Muscle of leg (tissue), 11 donors: ENCODE data around the gene NBDY. TPM values are rescaled to one million over a fixed set of nuclear protein-coding genes. Genes with fewer than 3 reads are reported as not detected.
"Not testable (repeated sequence)": the region's sequence is repeated elsewhere in the genome, so short reads cannot be mapped to it uniquely, and the experiment has no call there.

Experiments used
- DNase-seq: peaks from one replicate; pipeline ENCODE4 v3.0.0; 2013
- H3K27ac ChIP-seq: one replicate; pipeline ENCODE4 v1.5.1; 2013; ENCODE audit warnings: mild to moderate bottlenecking, low read length, control low read depth
- H3K27me3 ChIP-seq: one replicate; pipeline ENCODE4 v1.6.1; 2013; ENCODE audit warnings: low read length; ENCODE audit not compliant: control insufficient read depth, insufficient read depth
- H3K36me3 ChIP-seq: one replicate; pipeline ENCODE4 v1.6.1; 2013; ENCODE audit warnings: low read length; ENCODE audit not compliant: control insufficient read depth, insufficient read depth
- H3K4me1 ChIP-seq: one replicate; pipeline ENCODE4 v1.6.1; 2013; ENCODE audit warnings: low read length; ENCODE audit not compliant: control insufficient read depth, insufficient read depth
- H3K4me3 ChIP-seq: one replicate; pipeline ENCODE4 v1.5.1; 2013; ENCODE audit warnings: low read length, control low read depth
- H3K9me3 ChIP-seq: replicated peaks from 2 replicates; pipeline ENCODE4 v1.6.1; 2013; ENCODE audit warnings: low read depth, low read length; ENCODE audit not compliant: control insufficient read depth
- WGBS: methylation state at CpG from one replicate; pipeline ENCODE4 v1.1.5; 2013; ENCODE audit warnings: missing lambda C conversion rate; ENCODE audit not compliant: insufficient coverage; 5-methylcytosine and 5-hydroxymethylcytosine counted together
- polyA plus RNA-seq, 8 donors: library from polyadenylated mRNA; unstranded; fragments of 120-200 nt; gene quantifications; one replicate each; pipeline versions ENCODE4 v1.2.1 to v1.2.3, GENCODE V29; 2013; ENCODE audit warnings: inconsistent platforms in 1 of 8, low replicate concordance in 1 of 8; ENCODE audit not compliant: insufficient read length in 8 of 8, insufficient read depth in 1 of 8
- total RNA-seq: library from RNA; stranded (reverse); fragments of 120-200 nt; gene quantifications from one replicate; pipeline ENCODE4 v1.2.4, GENCODE V29; 2013

NBDY gene
- total and polyA plus RNA-seq, 9 donors, result 8.1 to 52.5 (median 45.1) TPM

DNA sequence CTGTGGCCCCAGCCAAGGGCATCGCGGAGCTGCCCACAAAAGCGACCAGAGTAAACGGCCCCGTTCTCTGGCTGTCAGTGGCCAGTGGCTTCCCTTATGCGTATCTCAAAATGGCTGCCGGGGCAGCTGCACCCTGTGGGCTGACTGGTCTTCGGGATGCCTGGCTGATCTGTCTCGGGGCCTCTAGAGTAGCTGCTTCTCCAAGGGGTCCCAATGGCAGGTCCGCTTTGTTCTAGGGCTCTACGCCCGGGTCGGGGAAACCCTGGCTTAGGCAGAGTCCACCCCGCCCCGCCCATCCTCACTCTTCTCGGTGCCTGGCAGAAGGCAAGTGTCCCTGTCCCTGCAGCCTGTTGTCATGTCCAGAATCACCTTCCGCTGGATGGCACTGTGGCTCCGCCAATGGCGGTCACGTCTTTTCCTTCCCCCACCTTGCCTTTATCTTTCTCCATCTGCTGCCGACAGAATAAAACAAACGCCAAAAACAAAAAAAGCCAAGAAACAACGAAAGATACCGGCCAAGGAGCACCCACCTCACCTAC, 44.5 kb downstream of the NBDY start:
- H3K27ac ChIP-seq, H3K4me1 ChIP-seq, DNase-seq, H3K4me3 ChIP-seq, H3K27me3 ChIP-seq, H3K36me3 ChIP-seq, H3K9me3 ChIP-seq: not testable (repeated sequence)
- no CpG with 5 or more reads among the region's 24 CpGs for WGBS

DNA sequence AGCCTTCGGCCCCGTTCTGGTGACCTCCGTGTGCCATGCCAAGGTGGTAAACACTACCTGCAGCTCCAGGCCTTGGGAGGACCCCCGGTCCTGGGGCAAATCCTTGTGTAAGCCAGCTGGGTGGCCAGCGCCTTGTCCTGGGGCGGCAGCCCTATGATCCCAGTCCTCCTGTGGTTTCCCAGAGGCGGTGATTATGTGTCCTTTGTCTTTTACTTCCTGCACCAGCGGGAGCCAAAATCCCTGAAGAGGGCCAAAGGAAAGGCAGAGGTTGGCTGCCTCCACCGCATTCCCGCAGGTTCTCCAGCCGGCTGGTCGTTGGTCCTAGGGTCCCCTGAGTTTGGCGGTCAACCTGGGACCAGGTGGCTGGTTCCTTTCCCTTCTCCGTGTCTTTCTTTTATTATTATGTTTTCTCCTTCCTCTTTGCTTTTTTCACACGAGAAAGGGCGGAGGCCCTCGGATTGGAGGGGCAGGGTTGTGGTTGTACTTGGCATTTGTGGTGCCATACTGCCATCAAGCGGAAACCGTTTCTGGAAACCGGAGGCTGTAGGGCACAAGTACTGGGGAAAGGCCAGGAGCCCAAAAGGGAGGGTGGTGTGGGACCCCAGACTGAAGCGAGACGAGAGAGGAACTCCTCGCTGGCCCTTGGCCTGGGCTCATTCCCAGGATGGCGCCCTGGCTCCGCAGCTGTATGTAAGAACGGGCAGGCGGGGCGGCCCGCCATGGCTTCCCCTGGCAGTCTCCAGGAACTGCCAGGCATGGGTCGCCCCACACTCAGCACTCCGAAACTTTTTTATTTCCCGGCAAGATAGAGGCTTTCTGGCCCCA, 49.3 kb downstream of the NBDY start:
- not testable (repeated sequence) for DNase-seq, H3K36me3 ChIP-seq
- WGBS, result no CpG with 5 or more reads among the region's 32 CpGs

GRCh38 chrX:56778924-56779468, 50.0 kb downstream of the NBDY start:
- H3K4me1 ChIP-seq, DNase-seq, H3K4me3 ChIP-seq, H3K27ac ChIP-seq, H3K36me3 ChIP-seq, H3K27me3 ChIP-seq, H3K9me3 ChIP-seq: not testable (repeated sequence)
- WGBS, result no CpG with 5 or more reads among the region's 24 CpGs

More for the DNA sequence above, 49.3 kb downstream of the NBDY start:
- H3K27ac ChIP-seq, H3K4me1 ChIP-seq, H3K27me3 ChIP-seq, H3K9me3 ChIP-seq, H3K4me3 ChIP-seq: not testable (repeated sequence)

DNA sequence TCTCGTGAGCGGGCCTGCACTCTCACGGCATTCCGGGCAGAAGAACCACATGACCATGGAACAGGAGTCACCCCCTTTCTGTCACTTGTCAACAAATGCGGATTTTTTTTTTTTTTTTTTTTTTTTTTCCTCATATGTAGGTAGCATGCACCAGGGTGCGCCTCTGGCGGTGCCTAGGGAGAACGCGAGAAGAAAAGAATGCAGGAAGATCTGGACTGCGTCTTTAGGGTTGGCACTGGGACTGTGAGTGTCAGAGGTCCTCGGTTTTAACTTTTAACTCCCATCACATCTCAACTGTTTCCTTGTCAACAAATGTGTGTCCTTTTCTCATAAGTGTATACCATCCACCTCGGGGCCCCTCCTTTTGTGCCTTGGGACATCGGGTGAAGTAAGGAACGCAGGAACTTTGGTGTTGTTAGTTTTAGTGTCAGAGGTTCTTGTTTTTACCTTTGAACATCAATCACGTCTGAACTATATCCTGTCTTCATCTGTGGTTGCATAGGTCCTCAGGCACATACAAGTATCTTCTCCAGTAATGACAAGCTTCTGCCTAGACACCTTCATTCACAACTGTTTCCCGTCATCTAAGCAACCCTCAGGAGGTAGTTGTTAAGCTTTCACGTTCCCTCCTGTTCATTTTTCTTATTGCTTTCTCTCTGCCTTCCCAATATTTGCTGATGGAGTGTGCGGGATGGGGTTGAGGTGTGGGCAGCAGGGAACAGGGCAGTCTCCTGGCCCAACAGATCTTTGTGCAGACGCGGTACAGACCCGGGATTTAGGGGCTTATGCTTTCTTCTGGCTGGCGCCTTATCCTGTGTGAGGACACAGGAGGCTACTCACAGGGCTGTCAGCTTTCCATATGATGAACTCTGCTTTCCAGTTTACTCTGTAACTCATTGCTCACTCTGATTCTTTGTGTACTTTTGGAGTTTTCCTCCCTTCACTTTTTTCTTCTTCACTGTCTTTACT, 51.9 kb downstream of the NBDY start:
- not testable (repeated sequence) for H3K9me3 ChIP-seq, H3K27me3 ChIP-seq, H3K4me3 ChIP-seq, DNase-seq, H3K36me3 ChIP-seq, H3K27ac ChIP-seq
- WGBS, result no CpG with 5 or more reads among the region's 22 CpGs
- H3K4me1 ChIP-seq, result peaks cover 11% of the 10 kb centered on the region

GRCh38 chrX:56782352-56782751, 53.3 kb downstream of the NBDY start:
- no peak for DNase-seq
- H3K4me1 ChIP-seq, result peaks cover 11% of the 10 kb centered on the region
- no peaks in the 10 kb centered on the region for H3K27me3 ChIP-seq
- H3K27ac ChIP-seq, result no peak overlapping the region
- H3K4me3 ChIP-seq, result no peak overlapping the region
- 17% methylated on average over 1 of the region's 2 CpGs for WGBS
- no peaks in the 10 kb centered on the region for H3K36me3 ChIP-seq
- H3K9me3 ChIP-seq, result no peaks in the 10 kb centered on the region

GRCh38 chrX:56782791-56783449, 53.9 kb downstream of the NBDY start:
- WGBS, result 63% methylated on average over 10 of the region's 17 CpGs
- H3K27ac ChIP-seq, result peak overlapping the region; percentile 57
- H3K36me3 ChIP-seq, result no peaks in the 10 kb centered on the region
- H3K4me3 ChIP-seq, result peak overlapping the region; percentile 20
- no peak for DNase-seq
- no peaks in the 10 kb centered on the region for H3K9me3 ChIP-seq
- no peaks in the 10 kb centered on the region for H3K27me3 ChIP-seq
- H3K4me1 ChIP-seq, result peaks cover 14% of the 10 kb centered on the region

DNA sequence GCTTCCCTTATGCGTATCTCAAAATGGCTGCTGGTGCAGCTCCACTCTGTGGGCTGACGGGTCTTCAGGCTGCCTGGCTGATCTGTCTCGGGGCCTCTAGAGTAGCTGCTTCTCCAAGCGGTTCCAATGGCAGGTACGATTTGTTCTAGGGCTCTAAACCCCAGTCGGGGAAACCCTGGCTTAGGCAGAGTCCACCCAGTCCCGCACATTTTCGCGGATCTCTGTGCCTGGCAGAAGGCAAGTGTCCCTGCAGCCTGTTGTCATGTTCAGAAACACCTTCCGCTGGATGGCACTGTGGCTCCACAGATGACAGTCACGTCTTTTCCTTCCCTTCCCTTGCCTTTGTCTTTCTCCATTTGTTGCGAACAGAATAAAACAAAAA, 54.4 kb downstream of the NBDY start:
- H3K9me3 ChIP-seq, result no peaks in the 10 kb centered on the region
- no peaks in the 10 kb centered on the region for H3K36me3 ChIP-seq
- H3K27ac ChIP-seq, result peak overlapping the region; percentile 57
- WGBS, result 51% methylated on average over 10 of the region's 12 CpGs
- no peaks in the 10 kb centered on the region for H3K27me3 ChIP-seq
- peak overlapping the region; percentile 20 for H3K4me3 ChIP-seq
- peak; percentile 95 for DNase-seq
- peaks cover 18% of the 10 kb centered on the region for H3K4me1 ChIP-seq

DNA sequence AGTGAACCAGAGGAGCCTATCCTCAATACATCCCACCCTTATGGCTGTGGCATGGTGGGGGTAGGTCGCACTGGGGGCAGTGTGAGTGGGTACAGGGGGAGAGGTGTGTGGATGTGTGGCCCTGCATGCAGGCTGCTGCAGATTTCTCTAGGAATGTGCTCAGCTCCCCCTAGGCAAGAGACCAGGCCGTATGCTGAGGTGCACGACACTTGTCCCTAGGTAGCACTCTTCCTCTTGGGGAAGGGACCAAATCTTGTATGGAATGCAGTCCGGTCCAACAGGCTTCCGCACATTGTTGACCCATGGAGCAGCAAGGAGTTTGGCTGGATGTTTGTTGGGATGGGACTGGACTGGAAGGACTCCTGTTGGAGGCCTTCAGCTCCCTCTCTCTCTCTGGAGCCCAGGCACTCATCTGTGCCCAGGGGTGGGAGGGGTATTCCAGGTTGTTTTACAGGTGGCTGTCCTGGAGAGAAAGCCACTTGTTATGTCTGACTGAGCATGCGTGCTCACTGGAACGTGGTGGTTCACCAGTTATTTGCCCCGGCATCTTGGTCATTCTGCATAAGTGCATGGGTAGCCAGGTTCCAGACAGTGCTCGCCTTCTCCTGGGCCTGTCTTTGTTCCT, 55.1 kb downstream of the NBDY start:
- no peak overlapping the region for H3K27ac ChIP-seq
- no peaks in the 10 kb centered on the region for H3K27me3 ChIP-seq
- H3K36me3 ChIP-seq, result peaks cover 3% of the 10 kb centered on the region
- no peaks in the 10 kb centered on the region for H3K9me3 ChIP-seq
- H3K4me3 ChIP-seq, result no peak overlapping the region
- peaks cover 20% of the 10 kb centered on the region for H3K4me1 ChIP-seq
- 70% methylated on average over 9 of the region's 9 CpGs for WGBS
- no peak for DNase-seq

- no peak for DNase-seq
- H3K4me3 ChIP-seq, result no peak overlapping the region
- H3K4me1 ChIP-seq, result peaks cover 21% of the 10 kb centered on the region
- no peaks in the 10 kb centered on the region for H3K27me3 ChIP-seq
- peaks cover 3% of the 10 kb centered on the region for H3K36me3 ChIP-seq
- H3K27ac ChIP-seq, result no peak overlapping the region
- H3K9me3 ChIP-seq, result no peaks in the 10 kb centered on the region
- 99% methylated on average over 14 of the region's 14 CpGs for WGBS
Measured at GRCh38 chrX:56784666-56785065, 55.6 kb downstream of the NBDY start.
